Myocyte (in vitro differentiated cells): ENCODE measurements around the gene GCN1. TPM values are rescaled to one million over a fixed set of nuclear protein-coding genes. Genes with fewer than 3 reads are reported as not detected.

ENCODE experiments used
- DNase-seq: peaks from one replicate; pipeline ENCODE4 v3.0.0-alpha.2; 2012; ENCODE audit warnings: low read depth
- total RNA-seq: library from RNA; depleted of rRNA; stranded (reverse); fragments of >200 nt; gene quantifications from 2 replicates; pipeline ENCODE4 v1.2.3, GENCODE V29; 2014

GCN1 gene
- total RNA-seq, 1 donor from 2014 or later, result 59.2 TPM

DNA sequence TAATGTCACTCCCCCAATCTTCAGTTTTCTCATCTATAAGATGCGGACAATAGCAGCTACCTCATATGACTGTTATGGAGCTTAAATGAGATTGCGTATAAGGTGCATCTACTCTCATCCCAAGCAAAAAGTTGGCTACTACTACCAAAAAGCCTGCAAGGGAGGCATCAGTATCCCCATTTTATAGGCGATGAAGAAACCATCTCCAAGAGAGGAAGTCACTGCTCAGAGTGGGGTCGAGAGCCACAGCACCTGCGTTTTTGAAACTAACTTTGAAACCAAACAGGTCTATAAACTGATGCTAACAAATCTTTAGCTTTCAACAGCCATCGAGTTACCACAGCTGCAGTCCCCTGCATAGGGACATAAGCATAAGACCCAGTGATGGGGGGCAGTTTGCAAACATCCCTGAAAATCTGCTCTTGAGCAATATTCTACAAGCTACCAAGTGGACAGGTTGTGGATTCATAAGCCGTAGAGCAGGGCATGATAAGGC, 3.5 kb downstream of the GCN1 start:
- no peak for DNase-seq

DNA sequence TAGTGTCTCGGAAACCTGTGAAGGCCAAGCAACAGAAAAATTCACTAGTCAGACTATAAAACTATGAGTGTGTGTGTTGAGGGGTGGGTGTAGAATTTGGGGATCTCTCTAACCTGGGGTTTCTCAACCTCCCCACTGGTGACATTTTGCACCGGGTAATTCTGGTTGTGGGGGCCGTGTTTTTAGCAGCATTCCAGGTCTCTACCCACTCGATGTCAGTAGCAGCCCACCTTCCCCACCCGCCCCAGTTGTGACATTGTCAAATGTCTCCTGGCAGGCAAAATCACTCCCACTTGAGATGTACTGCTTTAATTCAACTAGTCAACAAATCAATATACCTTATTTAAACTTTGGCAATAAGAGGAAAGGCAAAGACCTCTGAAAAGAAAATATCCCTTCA, 4.1 kb downstream of the GCN1 start:
- DNase-seq, result no peak

DNA sequence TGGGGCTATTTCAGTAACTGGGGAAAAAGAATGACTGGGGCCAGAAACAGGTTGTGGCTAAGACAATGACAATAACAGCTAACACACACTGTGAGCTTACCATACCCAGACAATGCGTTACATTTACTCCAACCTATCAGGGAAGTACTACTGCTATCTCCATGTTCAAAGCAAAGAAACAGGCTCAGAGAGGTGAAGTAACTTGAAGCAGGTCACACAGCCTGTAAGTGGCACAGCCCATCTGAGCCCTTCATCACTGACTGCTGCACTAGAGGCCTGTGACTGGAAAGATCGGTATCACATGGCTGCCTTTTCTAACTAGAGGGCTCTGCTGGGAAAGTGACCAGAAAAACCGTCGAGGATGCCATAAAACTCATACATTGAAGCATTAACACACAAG, 7.9 kb downstream of the GCN1 start:
- DNase-seq, result no peak

DNA sequence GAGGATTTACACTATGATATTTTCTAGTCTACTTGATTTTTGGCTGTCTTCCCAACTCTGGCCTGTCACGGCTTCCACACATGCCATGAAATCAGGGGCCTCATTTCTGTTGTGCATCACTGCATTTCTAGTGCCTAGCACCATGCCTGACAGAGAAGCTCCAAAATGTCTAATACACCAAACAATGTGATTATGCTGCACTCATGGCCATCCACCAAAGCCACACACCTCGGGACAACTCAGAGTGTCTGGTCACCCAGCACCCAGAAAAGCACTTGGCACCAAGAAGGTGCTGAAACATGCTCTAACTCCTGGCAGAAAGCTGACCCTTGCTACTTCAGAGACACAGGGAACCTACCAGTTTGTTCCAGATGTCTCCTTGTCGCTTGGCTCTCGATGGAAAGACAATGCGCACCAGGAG, 11.3 kb downstream of the GCN1 start:
- no peak for DNase-seq

DNA sequence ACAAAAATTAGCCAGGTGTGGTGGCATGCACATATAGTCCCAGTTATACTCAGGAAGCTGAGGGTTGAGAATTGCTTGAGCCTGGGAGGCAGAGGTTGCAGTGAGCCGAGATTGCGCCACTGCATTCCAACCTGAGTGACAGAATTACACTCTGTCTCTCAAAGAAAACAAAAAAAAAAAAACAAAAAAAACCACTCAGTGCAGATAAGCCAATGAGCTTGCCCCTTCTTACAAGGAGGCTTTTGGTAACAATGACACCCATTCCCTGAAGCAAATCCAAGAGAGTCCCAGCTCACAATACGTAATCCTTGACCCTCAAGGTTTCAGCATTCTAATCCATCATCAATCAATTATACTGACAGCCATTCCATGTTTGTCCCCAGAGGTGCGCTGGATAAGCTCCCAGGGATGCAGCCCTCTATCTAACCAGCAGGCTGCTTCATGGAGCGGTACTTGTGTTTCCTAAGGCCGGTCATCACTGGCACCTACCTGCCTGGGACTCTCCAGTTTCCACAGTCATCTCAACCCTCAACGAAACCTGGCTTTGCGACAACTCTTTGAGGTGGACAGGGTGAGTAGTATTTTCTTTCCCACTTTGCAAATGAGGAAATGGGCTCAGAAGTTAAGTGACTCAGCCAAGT, 12.4 kb downstream of the GCN1 start:
- DNase-seq, result no peak

DNA sequence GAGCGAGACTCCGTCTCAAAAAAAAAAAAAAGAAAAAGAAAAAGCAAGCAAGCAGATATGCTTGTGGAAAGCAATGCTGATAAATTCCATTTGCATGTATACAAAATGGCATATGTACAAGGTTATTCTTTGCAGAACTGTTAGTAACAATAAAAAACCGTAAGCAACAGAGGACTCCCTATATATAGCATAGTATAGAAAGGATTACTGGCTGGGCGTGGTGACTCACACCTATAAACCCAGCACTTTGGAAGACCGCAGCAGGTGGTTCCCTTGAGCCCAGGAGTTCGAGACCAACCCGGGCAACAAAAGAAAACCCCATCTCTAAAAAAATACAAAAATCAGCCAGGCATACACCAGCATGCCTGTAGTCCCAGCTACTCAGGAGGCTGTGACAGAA, 13.5 kb downstream of the GCN1 start:
- DNase-seq, result no peak

DNA sequence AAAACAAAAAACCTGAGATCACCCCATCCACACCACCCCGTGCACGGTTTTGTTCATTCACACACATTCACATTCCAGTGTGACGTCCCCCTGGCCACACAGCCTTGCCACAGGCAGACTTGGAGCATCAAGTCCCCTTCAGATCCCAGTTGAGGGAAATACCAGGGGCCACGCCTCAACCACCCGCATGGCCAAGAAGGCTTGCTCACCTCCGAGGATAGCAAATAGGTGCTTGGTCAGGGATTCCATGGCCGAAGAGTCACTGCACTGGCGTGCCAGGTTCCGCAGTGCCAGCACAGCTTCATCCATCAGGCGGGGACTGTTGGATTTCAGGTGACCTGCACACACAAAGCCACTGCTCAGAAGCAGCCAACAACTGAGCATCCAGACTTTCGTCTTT, 19.0 kb downstream of the GCN1 start:
- DNase-seq, result no peak

DNA sequence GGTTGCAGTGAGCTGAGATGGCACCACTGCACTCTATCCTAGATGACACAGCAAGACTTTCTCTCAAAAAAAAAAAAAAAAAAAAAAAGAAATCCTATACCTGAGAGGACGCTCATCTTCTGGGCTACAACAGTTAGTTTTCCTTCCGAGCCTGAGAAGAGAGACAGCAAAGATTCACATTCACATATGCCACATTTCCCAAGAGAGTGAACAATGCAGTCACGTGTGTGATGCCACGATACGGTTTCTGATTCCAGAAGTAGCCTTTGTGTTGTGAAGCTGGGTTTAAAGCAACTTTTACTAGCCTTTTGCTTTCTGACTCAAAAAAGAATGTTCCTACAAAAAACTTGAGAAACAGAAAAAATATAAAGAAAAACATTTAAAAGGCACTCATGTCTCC, 19.5 kb downstream of the GCN1 start:
- DNase-seq, result no peak

DNA sequence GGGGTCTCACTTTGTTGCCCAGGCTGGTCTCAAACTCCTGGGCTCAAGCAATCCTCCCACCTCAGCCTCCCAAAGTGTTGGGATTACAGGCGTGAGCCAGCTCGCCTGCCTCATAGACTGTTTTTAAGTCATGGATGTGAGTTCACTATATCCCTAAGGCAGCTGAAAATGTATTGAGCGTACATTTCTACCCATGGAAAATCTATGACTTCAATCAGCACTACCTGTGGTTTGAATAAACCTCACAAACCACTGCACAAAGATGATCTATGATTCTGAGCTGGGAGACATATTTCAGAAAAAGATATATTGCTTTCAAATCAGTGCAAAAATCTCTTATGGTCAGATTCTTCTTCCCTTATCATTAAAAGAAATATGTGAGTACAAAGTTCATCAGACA, 22.5 kb downstream of the GCN1 start:
- DNase-seq, result no peak

DNA sequence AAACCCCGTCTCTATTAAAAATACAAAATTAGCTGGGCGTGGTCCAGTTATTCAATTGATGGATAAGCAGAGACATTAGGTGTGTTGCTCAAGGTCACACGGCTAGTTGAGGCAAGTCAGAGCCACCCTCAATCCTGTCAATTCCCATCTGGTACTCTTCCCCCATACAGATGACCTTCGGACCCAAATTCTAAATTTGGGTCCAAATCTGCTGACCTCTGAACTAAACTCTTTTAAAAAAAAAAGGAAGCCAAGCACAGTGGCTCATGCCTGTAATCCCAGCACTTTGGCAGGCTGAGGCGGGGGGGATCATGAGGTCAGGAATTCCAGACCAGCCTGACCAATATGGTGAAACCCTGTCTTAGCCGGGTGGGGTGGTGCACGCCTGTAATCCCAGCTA, 23.9 kb downstream of the GCN1 start:
- no peak for DNase-seq

DNA sequence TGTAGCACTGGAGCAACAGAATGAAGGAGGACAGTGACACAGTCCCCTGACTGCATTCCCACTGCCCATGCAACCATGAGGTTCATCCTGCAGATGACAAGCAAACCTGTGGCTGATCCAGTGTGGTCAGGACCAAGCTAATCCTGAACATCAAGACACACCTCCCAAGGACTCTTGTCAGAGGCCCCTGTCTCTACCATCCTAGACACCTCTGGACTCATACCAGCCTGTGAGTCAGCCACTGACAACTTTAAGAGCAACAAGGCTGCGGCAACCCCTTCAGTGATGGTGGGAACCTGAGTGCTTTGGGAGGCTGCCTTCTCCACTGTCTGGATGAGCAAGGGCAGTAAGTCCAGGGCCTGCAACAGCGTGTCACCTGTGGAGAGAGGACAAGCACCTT, 24.6 kb downstream of the GCN1 start:
- no peak for DNase-seq

DNA sequence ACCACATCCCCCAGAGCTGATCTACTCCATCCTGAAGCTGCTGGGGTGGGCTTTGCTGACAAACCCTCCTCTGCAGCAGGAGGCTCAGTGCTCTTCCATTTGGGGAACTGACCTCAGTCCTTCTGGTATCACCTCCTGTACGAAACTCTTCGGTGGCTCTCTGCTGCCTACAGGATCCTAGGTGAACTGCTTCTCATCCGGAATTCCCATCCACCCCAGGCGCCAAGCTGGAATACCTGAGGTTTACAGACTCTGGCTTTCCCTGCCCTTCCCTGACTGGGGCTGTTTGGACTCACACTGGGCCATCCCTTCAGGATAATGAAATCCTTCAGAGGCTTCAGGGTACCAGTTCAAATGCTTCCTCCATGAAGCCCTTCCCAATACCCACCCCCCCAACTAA, 26.2 kb downstream of the GCN1 start:
- DNase-seq, result no peak

DNA sequence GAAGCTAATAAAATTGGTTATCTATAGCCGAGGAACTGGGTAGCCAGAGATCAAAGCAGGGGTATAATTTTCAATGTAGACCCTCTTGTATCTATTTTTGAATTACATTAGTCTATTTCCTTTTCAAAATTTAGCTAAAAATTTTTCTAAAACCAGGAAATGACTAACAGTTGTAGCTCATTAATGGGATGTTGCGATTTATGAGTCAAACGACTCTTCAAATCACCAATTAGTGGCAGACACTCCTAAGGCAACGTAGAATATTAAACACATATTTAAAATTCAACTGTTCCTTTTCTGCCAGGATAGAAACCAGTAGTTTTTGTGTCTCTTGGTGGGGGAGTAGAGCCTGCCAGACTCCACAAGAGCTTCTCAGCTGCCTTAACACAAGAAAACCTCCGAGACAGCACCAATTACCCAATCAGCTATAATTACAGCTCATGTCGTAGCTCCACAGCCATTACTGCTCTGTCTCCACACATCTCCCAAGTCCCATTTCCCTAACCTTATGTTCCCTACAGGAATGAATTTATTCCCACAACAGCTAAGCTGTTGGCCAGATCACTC, 26.9 kb downstream of the GCN1 start:
- no peak for DNase-seq

DNA sequence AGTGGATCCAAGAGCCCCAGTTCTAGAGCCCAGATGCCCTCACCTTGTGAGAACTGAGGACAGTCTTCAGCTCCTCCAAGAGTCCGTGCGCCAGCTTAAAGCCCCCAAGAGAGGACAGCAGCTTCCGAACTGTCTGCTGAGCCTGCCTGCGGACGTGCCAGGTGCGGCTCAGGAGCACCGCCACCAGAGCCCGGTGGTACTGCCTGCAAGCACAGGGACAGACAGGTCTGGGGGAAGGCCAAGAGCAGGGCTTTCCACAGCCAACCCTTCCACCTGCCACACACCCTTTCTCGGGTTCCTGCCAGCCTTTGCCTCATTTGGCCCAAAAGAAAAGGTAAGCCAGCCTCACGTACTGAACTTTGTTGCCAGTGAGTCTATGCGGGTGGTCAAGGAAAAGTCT, 30.2 kb downstream of the GCN1 start:
- no peak for DNase-seq

DNA sequence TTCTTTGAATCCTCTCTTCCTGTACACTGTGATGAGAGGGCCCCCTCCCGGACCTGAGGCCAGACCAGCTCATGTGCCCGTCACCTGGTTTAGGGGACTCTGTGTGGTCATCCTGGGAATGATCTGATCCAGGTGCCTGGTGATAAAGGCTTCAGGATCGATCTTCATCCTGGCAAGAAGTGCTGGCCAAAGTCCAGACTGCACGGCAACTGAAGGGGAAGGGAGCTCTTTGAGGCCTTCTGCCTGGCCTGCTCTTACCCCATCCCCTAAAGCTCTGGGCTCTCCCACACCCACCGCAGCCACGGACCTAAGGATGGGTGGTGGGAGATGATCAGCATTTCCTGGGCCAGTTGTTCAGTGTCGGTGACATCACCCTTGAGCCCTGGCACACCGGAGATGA, 31.8 kb downstream of the GCN1 start:
- no peak for DNase-seq

DNA sequence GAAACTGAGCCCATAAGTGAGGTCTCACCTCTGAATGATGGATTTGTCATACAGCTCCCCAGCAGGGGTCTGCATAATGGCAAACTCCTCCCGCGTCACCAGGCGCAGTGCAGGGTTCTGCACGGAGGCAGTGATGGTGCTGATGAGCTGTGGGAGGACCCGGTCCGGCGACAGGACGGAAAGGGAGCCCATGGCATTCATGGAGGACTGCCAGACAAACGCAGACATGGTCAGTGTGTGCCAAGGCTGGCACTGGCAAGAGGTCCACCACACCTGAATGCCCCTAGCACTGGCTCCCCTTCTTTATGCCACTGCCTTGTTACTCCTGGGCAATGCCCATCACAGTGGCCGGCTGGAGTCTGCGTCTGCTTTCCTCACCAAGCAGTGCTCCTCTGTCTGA, 32.7 kb downstream of the GCN1 start:
- no peak for DNase-seq

DNA sequence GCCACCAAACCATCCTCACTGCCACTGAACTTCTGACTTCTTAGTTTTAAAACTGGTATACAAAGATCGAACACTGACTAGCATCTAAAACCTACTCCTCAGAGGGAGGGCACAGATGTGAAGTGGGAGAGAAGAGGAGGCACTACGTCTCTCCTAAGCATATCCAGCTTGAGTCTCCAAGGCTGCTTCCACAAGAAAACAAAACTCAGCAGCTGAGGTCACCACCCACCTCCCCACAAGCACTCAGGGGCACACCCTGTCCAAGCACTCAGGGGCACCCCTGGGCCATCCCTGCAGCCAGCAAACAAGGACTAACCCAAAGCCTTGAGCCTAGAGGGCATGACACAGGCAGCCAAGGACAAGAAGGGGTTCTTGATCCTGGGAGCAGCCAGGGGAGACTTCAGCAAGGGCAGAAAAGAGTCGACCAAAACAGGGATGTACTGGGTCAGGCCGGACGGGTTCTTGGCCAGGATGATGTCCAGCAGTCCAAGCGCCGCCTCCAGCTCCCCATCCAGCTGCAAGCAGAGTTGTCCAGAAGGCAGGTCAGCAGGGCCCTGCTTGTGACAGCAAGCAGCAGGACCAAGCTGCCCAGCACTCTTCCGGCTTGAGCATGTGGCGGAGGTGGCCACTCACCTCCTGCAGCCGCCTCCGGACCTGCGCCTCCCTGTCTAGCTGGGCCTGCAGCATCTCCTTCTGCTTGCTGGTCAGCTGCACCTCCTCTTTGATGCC, 34.8 kb downstream of the GCN1 start:
- DNase-seq, result no peak

DNA sequence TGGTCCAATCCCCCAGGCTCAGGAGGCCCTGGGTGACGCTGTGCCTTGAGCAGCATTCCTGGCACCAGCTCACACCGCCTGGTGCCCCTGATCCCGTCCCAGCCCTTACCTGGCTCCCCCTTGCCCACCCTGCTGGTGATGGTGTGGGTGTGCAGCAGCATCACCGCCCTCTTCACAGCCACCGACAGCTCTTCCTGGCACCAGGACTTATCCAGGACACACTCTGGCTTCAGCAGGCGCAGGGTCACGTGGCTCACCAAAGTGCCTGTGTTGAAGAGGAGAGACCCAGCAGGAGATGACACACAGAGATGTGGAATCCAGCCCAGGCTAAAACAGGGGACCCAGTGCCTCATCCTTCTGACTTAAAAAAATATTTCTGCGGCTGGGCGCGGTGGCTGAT, 36.2 kb downstream of the GCN1 start:
- no peak for DNase-seq

DNA sequence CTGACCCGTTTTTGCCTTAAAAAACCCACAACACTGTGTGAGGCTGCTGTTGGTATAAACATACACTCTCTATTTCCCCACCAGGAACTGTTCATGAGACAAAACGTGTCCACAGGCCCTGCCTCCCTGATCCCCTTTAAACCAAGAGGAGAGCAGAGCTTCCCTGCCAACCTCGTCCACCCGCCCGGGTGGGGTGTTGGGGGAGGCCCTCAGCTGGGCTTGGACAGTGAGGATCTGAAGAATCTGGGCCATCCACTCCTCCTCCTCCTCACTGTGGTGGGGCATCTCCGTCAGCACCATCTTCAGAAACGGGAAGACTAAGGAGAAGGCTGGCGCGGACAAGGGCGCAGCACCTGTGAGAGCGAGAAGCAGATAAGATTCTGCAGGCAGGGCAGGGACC, 36.8 kb downstream of the GCN1 start:
- no peak for DNase-seq

DNA sequence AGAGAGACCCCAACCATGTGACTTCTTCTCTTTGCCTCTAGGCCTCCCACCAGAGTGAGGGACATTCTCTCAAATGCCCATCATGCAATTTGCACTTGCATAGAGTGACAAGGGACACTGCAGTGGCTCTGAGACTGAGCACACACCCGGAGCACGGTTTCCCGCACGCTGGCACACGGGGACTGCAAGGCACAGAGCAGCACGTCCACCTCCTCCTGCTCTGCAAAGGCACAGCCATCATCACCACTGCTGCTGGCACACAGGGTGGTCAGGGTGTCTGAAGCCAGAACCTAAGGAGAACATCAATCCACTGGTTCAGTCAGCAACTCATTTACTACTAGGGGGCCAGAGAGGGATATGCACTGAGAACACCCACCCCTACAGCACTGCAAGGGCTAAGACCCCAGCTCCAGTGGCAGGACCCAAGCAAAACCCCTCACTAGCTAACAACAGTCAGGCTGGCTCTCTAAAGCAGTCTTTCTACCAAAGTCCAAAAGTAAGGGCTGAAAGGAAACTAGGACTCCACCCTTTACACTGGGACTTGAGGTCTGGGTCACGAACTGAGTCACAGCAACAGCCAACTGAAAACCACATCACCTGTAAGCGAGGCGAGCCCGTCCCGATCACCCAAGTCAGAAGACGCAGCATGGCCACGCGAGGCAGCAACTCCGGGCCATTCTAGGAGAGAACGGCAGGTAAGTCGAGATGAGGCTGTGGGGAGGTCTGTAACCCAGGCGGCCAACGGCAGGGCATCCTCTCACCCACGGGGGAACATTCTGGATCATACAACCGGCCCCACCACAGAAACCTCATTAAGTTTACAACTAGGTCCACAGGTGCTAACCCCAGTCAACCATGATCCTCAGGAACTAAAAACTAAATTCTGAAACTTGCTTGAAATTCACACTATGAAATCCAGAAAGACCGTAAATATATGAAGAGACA, 37.9 kb downstream of the GCN1 start:
- DNase-seq, result no peak

DNA sequence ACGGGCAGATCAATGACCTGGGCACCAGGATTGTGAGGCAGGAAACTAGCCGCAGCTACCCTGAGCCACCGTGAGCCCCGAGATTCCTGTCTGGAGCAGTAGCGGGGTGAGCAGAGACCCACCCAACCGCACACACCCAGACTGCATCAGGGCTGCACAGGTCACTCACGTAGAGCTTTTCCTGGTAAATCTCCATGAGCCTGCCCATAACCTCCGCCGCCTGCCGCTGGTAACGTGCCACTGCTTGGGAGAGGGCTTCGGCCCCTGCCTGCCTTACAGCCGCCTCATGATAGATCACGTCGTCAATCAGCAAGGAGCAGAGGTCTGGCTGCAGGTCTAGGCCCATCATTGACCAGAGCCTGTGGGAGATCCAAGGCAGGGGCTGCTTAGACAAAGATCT, 39.4 kb downstream of the GCN1 start:
- DNase-seq, result no peak
